ENCODE measurements around the gene AMH. TPM values are rescaled to one million over a fixed set of nuclear protein-coding genes. Genes with fewer than 3 reads are reported as not detected.

The AMH gene
- total RNA-seq, 1 donor from 2014 or later = not detected

DNA sequence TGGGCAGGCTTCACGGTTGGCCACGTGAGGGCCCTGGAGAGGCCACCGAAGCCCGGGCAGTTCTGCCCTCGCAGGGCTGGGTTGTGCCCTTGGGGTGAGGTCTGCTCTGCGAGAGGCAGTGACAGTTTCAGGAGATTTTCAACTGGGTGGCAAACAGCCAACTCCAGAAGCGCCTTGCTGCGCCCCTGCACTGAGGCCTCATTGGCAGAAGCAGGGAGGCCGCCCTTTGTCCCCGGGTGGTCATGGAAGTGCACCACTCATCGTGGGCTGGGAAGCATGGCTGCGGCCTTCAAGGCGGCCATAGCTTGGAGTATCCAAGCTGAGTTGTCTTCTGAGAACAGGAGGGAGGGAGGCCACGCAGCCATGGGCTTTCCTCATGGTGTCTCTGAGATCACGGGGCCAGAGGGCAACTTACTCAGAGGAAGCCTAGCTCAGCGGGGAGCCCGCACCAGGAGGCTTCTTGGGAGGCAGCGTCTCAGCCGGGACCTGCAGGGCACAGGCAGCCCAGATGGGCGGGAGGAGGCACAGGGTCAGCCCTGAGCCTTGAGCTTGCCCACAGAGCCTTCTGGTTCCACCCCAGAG lies 27.8 kb upstream of the AMH start:
- DNase-seq = no peak

DNA sequence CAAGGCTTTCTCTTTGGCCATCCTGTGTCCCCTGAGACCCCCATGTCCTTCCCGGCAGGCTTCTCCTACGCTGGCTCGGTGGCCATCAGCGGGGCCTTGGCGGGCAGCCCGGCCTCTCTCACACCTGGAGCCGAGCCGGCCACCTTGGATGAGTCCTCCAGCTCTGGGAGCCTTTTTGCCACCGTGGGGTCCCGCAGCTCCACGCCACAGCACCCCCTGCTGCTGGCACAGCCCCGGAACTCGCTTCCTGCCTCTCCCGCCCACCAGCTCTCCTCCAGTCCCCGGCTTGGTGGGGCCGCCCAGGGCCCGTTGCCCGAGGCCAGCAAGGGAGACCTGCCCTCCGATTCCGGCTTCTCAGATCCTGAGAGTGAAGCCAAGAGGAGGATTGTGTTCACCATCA lies 27.2 kb upstream of the AMH start:
- DNase-seq = no peak

DNA sequence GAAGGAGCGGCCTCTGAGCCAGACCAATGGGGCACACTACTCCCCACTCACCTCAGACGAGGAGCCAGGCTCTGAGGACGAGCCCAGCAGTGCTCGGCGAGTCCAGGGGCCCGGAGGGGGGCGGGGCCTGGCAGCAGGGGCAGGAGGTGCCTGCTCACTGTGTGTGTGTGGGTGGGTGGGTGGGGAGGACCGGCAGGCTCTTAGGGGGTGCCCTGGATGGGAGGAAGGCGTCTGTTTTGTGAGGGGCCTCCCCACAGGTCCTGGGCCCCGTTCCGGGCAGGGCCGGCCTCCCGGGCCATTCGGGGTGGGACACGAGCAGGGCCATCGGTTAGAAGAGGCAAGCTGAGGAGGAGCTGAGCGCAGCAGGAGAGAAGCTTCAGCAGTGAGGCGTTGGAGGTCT lies 25.7 kb upstream of the AMH start:
- DNase-seq = no peak

DNA sequence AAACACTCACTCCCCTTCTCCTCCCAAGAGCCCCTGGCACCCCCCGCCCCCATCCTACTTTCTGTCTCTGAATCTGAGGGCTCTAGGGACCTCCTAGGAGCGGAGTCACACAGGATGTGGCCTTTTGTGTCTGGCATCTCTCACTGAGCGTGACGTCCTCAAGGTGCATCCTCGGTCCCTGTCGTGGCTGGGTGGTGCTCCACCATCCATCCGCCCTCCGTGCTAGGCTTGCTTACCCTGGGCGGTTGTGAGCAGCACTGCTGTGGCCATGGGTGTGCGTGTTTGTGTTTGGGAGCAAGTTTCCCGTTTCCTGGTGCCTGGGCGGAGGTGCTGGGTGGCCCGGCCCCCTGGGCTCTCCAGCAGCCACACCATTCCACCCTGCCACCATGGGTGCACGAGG lies 25.2 kb upstream of the AMH start:
- DNase-seq = no peak

DNA sequence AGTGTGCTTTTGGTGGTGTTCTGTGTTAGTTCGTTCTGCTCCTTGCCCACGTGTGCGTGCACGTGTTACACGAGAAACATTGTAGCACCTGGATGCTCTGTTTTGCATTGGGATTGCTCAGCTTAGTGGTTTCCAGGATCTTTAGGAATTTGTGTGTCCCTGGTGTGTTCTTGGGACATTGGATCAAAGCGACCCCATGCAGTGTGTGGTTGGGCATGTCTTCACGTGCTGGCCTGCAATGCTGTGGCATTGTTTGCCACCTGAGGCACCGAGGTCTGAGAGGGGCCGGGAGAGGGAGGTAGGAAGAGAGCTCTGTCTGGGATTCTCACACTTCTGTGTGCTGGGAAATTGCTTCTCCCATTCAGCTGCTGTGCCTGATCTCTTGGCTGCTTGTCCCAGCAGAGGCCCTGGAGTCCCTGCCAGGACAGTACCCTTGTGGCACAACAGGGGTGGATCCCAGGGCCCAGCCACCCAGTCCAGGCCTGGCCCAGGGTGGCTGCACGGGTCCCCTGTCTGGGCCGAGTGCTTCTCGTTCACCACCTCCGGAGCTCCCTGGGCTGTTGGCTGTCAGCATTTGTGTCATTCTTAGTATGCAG lies 24.3 kb upstream of the AMH start:
- DNase-seq = no peak

DNA sequence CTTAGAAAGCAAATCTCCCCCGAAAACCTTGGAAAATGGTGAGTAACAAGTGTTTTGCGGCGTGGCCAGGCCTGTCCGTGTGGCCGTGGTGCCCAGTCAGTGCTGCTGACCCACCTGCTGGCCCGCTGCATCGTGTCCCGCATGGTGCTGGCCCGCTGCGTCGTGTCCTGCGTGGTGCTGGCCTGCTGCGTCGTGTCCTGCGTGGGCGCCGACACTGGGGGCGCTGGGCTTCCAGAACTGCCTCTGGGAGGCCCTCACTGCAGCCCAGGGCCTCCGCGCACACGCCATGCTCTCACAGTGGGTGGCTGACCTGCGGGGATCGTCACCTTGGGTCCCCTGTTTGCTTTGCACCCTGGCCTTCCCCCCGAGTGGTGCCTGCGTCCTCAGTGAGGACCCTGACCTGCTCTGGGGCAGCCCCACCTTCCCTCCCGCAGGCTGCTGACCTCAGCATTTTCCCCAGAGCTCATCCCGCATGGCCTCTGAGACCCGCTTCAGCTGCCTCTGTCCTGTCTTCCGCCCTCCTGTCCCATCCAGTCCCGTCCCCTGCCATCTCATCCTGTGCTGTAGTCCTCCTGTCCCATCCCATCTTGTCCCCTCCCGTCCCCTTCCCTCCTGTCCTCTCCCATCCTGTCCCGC lies 23.6 kb upstream of the AMH start:
- DNase-seq = no peak

DNA sequence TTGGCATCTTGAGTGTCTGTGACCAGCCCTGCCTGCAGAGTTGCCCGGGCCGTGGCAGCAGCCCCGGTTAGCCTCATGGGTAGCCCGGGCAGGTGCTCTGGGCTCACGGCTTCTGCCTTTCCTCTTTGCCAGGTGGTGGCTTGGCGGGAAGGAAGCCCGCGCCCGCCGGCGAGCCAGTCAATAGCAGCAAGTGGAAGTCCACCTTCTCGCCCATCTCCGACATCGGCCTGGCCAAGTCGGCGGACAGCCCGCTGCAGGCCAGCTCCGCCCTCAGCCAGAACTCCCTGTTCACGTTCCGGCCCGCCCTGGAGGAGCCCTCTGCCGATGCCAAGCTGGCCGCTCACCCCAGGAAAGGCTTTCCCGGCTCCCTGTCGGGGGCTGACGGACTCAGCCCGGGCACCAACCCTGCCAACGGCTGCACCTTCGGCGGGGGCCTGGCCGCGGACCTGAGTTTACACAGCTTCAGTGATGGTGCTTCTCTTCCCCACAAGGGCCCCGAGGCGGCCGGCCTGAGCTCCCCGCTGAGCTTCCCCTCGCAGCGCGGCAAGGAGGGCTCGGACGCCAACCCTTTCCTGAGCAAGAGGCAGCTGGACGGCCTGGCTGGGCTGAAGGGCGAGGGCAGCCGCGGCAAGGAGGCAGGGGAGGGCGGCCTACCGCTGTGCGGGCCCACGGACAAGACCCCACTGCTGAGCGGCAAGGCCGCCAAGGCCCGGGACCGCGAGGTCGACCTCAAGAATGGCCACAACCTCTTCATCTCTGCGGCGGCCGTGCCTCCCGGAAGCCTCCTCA lies 22.9 kb upstream of the AMH start:
- no peak for DNase-seq

DNA sequence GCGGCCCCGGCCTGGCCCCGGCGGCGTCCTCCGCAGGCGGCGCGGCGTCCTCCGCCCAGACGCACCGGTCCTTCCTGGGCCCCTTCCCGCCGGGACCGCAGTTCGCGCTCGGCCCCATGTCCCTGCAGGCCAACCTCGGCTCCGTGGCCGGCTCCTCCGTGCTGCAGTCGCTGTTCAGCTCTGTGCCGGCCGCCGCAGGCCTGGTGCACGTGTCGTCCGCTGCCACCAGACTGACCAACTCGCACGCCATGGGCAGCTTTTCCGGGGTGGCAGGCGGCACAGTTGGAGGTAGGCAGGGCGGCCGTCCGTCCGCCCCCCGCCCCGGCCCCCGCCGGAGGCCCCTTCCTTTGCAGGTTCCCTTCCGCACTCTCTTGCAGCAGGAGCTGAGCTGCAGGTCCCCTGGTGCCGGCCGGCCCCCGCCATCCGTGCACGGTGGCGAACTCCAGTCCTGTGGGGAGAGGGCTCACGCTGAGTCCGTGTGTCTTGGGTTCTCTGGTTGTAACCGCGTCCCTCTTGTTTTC lies 22.2 kb upstream of the AMH start:
- no peak for DNase-seq

DNA sequence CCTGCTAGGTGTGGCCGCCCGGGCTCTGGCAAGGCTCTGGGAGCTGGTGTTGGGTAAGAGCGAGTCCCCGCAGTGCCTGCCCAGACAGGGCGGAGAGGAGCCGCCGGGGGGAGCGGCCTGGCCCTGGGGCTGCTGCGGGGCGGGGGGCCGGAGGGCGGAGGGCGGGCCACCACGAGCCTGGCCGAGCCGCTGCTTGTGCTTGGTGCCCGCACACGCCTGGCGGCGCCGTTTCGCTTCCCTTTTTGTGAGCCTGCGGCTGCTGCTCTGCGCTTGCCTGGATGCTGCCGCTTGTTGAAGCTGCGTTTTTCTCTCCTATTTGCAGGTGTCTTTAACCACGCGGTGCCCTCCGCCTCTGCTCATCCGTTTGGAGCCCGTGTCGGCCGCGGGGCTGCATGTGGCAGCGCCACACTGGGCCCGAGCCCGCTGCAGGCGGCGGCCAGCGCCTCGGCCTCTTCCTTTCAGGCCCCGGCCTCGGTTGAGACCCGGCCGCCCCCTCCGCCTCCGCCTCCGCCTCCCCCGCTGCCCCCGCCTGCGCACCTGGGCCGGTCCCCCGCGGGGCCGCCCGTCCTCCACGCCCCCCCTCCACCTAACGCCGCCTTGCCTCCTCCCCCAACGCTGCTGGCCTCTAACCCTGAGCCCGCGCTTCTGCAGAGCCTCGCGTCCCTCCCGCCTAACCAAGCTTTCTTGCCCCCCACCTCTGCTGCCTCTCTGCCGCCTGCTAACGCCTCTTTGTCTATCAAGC lies 21.5 kb upstream of the AMH start:
- DNase-seq = no peak

DNA sequence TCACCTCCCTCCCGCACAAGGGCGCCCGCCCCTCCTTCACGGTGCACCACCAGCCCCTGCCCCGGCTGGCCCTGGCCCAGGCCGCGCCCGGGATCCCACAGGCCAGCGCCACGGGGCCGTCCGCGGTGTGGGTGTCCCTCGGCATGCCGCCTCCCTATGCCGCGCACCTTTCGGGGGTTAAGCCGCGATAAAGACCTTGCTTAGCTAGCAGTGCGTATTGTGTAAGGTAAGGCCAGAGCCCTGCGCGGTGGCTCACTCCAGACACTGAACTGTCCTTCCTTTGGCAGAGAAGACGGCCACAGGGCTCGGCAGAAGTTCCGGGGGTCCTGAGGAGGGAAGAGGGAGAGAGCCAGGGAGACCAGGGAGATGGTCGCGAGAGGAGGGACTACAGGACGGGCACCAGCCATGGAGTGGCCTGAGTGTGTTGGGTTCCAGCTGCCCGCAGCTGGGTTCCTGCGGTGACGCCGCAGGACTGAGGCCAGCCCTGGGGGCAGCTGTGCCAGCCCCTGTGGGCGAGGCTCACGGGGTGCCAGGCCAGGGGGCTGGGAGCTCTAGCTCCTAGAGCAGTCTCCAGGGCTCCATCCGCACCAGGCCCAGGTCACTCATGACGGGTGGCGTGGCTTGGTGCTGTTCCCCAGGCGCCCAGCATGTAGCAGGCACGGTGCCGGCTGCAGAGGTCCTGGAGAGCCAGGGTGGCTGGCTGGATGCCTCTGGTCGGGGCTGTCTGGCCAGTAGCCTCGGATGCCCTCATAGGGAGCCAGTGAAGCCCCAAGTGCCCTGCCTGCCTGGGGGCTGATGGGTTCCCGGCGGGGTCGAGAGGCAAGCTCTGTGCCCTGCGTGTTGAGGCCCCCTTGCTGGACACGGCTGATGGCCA lies 20.7 kb upstream of the AMH start:
- DNase-seq = no peak

DNA sequence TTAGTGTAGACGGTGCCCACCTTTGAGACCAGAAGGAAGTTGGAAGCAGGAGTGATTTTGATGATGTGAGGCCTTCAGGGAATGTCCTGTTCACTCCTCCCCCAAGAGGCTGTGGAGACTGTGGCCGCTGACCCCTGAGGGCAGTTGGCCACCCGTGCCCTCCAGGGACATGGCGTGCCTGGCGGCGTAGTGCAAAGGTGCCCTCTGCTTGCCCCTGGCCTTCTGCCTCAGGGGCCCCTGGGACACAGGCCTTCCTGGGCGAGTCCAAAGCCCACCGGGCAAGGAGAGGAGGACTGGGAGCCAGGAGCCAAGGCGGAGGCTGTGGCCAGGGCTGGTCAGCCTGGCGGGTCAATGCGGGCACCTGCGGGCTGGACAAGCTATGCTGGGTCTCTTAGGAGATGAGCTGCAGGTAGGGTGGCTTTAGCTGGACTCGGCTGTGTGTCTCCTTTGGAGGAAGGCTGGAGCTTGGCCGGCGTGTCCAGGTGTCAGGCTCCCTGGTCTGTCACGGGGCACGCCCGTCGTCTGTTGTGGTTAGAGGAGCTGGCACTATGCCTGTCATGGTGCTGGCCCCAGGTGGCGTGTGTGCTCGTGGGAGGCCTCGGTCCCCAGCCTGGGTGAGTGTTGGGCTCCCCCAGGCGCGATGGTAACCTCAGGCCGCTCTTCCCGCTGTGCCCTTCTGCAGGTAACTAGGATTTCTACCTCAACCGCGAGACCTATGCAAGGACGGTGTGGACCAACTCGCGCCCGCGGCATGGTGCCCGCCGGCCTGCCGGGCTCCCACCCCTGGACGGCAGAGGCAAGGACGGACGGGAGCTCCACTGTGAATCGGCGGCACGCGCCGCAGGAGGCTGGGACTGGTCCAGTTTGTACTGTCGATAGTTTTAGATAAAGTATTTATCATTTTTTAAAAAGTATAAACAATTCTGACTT lies 19.8 kb upstream of the AMH start:
- DNase-seq = no peak

DNA sequence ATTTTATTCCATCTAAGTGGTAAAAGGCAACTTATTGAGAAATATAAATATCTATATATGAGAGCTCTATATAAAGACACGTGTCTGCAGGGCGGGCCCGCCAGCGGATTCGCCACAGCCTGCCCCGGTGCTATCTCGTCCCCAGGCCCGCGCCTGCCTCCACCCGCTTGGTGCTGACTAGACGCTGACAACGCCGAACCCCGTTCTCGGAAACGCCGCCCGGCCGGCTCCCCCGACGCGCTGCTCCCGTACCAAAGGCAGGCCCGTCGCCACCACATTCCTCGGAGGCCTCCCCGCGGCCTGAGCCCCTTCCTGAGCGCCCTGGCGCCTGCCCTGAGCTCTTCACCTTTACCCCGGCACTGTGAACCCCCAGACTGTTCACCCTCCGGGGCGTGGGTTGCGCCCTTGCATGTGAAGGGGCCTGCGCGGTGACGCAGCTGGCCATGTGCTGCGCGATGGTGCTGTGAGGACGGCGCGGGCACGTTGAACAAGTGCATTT lies 19.0 kb upstream of the AMH start:
- DNase-seq = no peak

DNA sequence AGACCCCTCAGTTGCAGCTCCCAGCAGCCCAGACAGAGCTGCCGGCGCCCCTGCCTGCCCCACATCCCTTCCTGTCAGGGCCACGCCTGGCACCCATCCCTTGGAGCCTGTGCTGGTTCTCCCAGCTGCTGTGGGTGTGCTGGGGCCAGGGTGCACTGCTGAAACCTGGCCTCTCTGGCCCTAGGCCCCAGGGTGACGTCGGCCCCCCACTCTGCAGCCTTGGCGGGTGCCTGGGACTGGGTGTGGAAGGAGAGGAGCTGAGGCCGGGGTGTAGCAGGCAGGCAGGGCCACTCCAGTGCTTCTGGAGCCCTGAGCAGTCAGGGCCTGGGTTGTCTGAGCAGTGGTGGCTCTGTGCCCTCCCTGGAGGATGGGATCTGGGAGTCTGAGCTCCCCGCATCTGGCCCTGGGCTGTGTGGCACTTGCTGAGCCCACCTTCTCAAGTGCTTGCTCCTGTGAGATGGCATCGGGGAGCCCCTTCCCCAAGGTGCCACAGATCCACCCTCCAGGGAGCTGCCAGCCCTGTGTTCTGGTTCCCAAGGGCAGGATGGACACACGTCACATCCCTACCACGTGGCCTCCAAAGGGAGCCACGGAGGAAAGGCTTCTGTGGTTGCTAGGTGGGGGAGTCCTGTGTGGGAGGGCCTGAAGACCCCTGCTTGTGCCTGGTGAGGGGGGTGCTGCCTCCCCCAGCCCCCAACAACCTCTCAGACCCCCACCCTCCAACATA lies 18.2 kb upstream of the AMH start:
- DNase-seq = no peak

DNA sequence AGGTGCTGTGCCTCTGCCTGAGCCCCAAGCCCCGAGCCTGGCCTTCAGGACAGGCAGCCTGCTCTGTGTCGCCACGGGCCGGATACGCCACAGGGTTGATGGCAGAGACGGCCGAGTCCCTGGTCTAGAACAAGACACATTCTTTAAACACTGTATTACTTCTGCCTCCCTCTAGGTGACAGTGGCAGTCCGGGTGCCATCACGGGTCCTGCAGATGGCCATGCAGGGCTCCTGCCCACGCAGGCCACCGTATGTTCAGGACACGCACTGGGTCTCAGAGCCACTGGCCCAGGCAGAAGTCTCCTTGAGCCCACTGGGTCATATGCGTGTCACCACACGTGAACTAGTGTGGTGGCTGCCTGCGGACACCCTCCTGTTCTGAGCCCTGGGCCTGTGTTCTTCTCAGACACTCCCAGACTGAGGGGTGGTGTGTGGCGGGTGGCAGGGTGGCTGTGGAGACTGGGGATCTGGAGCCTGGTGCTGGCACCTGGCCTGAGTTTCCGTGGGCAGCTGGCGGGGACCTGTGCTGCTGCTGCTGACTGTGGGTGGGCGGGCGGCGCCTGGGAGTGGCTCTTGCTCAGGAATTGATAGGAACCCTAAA lies 17.4 kb upstream of the AMH start:
- DNase-seq = no peak

DNA sequence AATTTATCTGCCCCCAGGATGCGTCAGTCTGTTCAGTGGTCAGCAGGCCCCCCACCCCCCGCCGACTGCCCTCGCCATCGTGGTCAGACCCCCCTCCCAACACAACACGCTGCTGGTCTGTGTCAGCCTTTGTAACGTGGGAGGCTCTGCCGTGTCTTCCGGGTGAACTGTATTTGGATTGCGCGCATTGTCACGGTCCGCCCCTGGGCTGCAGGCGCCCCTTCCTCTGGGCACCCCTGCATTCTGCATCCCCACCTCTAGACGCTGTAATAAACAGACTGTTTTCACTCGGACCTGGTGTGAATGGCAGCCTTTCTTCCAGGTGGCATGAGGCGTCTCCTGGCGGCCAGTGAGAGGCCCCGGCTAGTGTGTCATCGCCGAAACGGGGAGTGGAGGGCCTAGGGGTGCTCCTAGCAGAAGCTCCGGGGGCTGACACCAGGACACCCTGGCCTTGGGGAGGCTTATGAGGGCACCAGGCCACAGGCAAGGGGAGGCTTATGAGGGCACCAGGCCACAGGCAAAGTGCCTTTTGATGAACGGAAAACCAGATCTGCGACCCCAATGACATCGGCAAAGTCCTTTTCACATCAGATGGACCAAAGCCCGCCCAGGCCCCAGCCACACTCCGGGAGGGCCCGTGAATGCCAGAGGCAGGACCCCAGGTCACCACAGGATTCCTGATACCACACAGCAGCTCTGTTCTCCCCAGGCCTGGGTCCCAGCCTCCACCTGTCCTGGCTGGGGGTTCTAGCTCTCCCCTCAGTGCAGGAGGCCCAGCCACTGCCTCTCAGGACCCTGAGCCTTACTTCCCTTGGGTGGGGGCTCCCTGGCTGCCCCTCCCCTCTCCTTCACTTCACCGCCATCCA lies 16.6 kb upstream of the AMH start:
- no peak for DNase-seq

DNA sequence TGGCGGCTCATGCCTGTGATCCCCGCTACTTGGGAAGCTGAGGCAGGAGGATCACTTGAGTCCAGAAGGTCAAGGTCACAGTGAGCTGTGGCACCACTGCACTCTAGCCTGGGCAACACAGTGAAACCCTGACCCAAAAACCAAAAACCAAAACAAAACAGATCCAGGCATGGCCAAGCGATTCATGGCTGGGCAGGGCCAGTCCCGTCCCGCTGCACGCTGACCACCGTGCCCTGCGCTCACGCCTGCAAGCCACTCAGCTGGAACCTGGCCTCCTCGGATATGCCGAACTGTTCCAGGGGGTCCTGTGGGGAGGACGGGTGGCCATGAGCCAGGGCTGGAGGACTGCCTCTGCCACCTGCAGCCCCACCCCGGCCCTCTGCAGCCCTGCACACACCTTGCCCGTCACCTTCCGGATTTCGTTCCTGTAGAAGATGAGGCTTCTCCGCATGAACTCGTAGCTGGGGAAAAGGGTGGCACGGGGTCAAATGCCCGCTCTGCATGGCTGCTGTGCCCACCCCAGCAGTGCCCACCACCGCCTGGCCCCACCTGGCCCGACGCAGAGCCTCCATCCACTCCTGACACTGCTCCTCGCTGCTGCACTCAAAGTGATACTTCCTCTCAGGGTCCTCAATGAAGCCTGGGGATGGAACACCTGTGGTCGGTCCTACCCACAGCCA lies 15.4 kb upstream of the AMH start:
- no peak for DNase-seq

DNA sequence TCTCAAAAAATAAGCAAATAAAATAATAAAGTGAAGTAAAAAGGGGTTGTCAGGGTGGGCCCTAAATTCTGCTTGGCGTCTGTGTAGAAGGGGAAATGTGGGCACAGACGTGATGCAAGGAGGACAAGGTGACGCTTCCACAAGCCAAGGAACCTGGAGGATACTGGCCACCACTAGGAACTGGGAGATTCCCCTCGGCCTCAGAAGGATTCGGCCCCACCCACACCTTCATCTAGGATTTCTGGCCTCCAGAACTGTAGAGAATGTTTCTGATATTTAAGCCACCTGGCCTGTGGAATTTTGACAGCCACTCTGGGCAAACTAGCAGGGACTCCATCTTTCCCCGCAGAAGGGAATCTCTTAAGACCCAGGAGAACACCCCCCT lies 14.1 kb upstream of the AMH start:
- DNase-seq = no peak
